HG03280 (cell line): ENCODE results near the gene TCF20.

Experiments
- ATAC-seq: cut with Tn5 transposase; IDR thresholded peaks from one replicate; pipeline ENCODE4 v1.9.1; 2021; ENCODE audit warnings: mild to moderate bottlenecking, moderate library complexity; ENCODE audit not compliant: unreplicated experiment

TCF20 gene

GRCh38 chr22:42270510-42271190, at the start of gene TCF20:
Gene TCF20, minus strand, starts transcription at chr22:42270653. Its CDS starts 55,348 bp downstream, at chr22:42215305.
- peak; percentile 72 for ATAC-seq

GRCh38 chr22:42319386-42319785, 48.9 kb upstream of the TCF20 start:
- no peak for ATAC-seq

- no peak for ATAC-seq
These were observed 48.5 kb upstream of the TCF20 start for GRCh38 chr22:42318967-42319366.

GRCh38 chr22:42317691-42318547, 47.5 kb upstream of the TCF20 start:
- no peak for ATAC-seq

- ATAC-seq, result no peak
These were observed 46.6 kb upstream of the TCF20 start for GRCh38 chr22:42317008-42317407.

GRCh38 chr22:42315392-42315756, 44.9 kb upstream of the TCF20 start:
- no peak for ATAC-seq

GRCh38 chr22:42314709-42315391, 44.4 kb upstream of the TCF20 start:
- no peak for ATAC-seq

- ATAC-seq, result no peak
These were observed 43.5 kb upstream of the TCF20 start for GRCh38 chr22:42313804-42314581.

GRCh38 chr22:42313204-42313603, 42.8 kb upstream of the TCF20 start:
- ATAC-seq, result no peak

- ATAC-seq, result no peak
These were observed 40.0 kb upstream of the TCF20 start for GRCh38 chr22:42310291-42311015.

- ATAC-seq, result no peak
These were observed 39.4 kb upstream of the TCF20 start for GRCh38 chr22:42309865-42310264.

- no peak for ATAC-seq
These were observed 38.5 kb upstream of the TCF20 start for GRCh38 chr22:42308892-42309468.

GRCh38 chr22:42307806-42308563, 37.5 kb upstream of the TCF20 start:
- no peak for ATAC-seq

- ATAC-seq, result no peak
These were observed 35.6 kb upstream of the TCF20 start for GRCh38 chr22:42306010-42306409.

GRCh38 chr22:42304324-42304790, 33.9 kb upstream of the TCF20 start:
- ATAC-seq, result no peak

- no peak for ATAC-seq
These were observed 33.2 kb upstream of the TCF20 start for GRCh38 chr22:42303396-42304323.

- ATAC-seq, result no peak
These were observed 31.3 kb upstream of the TCF20 start for GRCh38 chr22:42301742-42302102.
